Measurements from ENCODE around the gene MAL. TPM values are rescaled to one million over a fixed set of nuclear protein-coding genes. Genes with fewer than 3 reads are reported as not detected.

Gene MAL
- total and polyA plus RNA-seq, 8 donors: 3.2 to 198 (median 26.9) TPM

GRCh38 chr2:95004711-95005110 lies 20.8 kb upstream of the MAL start:
- no peak overlapping the region for H3K4me3 ChIP-seq
- H3K4me1 ChIP-seq: peaks cover 0 to 5% (median 0%) of the 10 kb centered on the region in 4 donors
- no peak for DNase-seq
- H3K27me3 ChIP-seq: peaks cover 0 to 17% (median 0%) of the 10 kb centered on the region in 3 donors
- no peak for TF ChIP-seq POLR2AphosphoS5 (IDR thresholded peaks at IDR 0.05)
- H3K27ac ChIP-seq: no peak overlapping the region
- no peaks in the 10 kb centered on the region for H3K36me3 ChIP-seq
- intact Hi-C loops (cut with DNase I; ENCODE audit: low total_unique reads): no loop called here
- WGBS, 5 donors: 53 to 82% (median 61%) methylated on average over 4 to 8 of the region's 8 CpGs
- H3K9me3 ChIP-seq: no peaks in the 10 kb centered on the region

- Histone ChIP-seq H3K9me3 (no peaks in the 10 kb centered on the region), H3K36me3 (no peaks in the 10 kb centered on the region), H3K27ac (no peak overlapping the region), H3K27me3 (peaks cover 0 to 9% (median 0%) of the 10 kb centered on the region in 3 donors), H3K4me3 (no peak overlapping the region), H3K4me1 (peaks cover 0 to 5% (median 0%) of the 10 kb centered on the region in 4 donors)
- DNase-seq: no peak
- intact Hi-C loops (cut with DNase I; ENCODE audit: low total_unique reads): no loop called here
- TF ChIP-seq POLR2A (IDR thresholded peaks at IDR 0.05): no peak
- TF ChIP-seq, protein P1, sequence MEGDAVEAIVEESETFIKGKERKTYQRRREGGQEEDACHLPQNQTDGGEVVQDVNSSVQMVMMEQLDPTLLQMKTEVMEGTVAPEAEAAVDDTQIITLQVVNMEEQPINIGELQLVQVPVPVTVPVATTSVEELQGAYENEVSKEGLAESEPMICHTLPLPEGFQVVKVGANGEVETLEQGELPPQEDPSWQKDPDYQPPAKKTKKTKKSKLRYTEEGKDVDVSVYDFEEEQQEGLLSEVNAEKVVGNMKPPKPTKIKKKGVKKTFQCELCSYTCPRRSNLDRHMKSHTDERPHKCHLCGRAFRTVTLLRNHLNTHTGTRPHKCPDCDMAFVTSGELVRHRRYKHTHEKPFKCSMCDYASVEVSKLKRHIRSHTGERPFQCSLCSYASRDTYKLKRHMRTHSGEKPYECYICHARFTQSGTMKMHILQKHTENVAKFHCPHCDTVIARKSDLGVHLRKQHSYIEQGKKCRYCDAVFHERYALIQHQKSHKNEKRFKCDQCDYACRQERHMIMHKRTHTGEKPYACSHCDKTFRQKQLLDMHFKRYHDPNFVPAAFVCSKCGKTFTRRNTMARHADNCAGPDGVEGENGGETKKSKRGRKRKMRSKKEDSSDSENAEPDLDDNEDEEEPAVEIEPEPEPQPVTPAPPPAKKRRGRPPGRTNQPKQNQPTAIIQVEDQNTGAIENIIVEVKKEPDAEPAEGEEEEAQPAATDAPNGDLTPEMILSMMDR (IDR thresholded peaks at IDR 0.05): no peak
- TF ChIP-seq POLR2AphosphoS5 (IDR thresholded peaks at IDR 0.05): no peak
- no peak for TF ChIP-seq EP300 (IDR thresholded peaks at IDR 0.05)
- 81 to 85% (median 84%) methylated on average over 9 of the region's 9 CpGs for WGBS, 5 donors
Observed at GRCh38 chr2:95005726-95006125, 19.8 kb upstream of the MAL start.

GRCh38 chr2:95006588-95006987 lies 18.9 kb upstream of the MAL start:
- no peaks in the 10 kb centered on the region for H3K9me3 ChIP-seq
- H3K36me3 ChIP-seq: no peaks in the 10 kb centered on the region
- peak overlapping the region in 2 of 5 donors; percentile 51 to 76 for H3K27ac ChIP-seq
- 72 to 84% (median 78%) methylated on average over 7 of the region's 7 CpGs for WGBS, 5 donors
- no peak for DNase-seq
- H3K4me3 ChIP-seq: no peak overlapping the region
- H3K27me3 ChIP-seq: peaks cover 0 to 9% (median 0%) of the 10 kb centered on the region in 3 donors
- TF ChIP-seq, protein P1 (IDR thresholded peaks at IDR 0.05): no peak
- TF ChIP-seq POLR2A (IDR thresholded peaks at IDR 0.05) (no peak), POLR2AphosphoS5 (IDR thresholded peaks at IDR 0.05) (no peak), EP300 (IDR thresholded peaks at IDR 0.05) (no peak)
- intact Hi-C loops (cut with DNase I; ENCODE audit: low total_unique reads): no loop called here
- peaks cover 0 to 5% (median 0%) of the 10 kb centered on the region in 4 donors for H3K4me1 ChIP-seq

- Histone ChIP-seq H3K27me3 (peaks cover 0 to 9% (median 0%) of the 10 kb centered on the region in 3 donors), H3K4me1 (peaks cover 0 to 5% (median 0%) of the 10 kb centered on the region in 4 donors), H3K27ac (peak overlapping the region in 2 of 5 donors; percentile 51 to 76), H3K4me3 (no peak overlapping the region), H3K36me3 (no peaks in the 10 kb centered on the region), H3K9me3 (no peaks in the 10 kb centered on the region)
- WGBS, 5 donors: 83 to 88% (median 86%) methylated on average over 12 of the region's 12 CpGs
- no peak for DNase-seq
- intact Hi-C loops (cut with DNase I; ENCODE audit: low total_unique reads): no loop called here
- TF ChIP-seq, protein P1 (IDR thresholded peaks at IDR 0.05): no peak
- TF ChIP-seq POLR2AphosphoS5 (IDR thresholded peaks at IDR 0.05): no peak
- TF ChIP-seq EP300 (IDR thresholded peaks at IDR 0.05): no peak
- no peak for TF ChIP-seq POLR2A (IDR thresholded peaks at IDR 0.05)
Observed at GRCh38 chr2:95007031-95007609, 18.4 kb upstream of the MAL start.

- peak in 1 of 2 donors; percentile 77 for DNase-seq
- Histone ChIP-seq H3K27me3 (peaks cover 0 to 9% (median 0%) of the 10 kb centered on the region in 3 donors), H3K4me3 (no peak overlapping the region), H3K27ac (peak overlapping the region in 2 of 5 donors; percentile 31 to 76), H3K9me3 (no peaks in the 10 kb centered on the region), H3K36me3 (no peaks in the 10 kb centered on the region), H3K4me1 (peaks cover 0 to 5% (median 0%) of the 10 kb centered on the region in 4 donors)
- TF ChIP-seq POLR2A (IDR thresholded peaks at IDR 0.05) (no peak), EP300 (IDR thresholded peaks at IDR 0.05) (peak; percentile 70), POLR2AphosphoS5 (IDR thresholded peaks at IDR 0.05) (peak in 1 of 3 donors; percentile 6)
- TF ChIP-seq, protein P1 (IDR thresholded peaks at IDR 0.05): no peak
- 64 to 86% (median 81%) methylated on average over 8 of the region's 8 CpGs for WGBS, 5 donors
- intact Hi-C loops (cut with DNase I; ENCODE audit: low total_unique reads): no loop called here
Observed at GRCh38 chr2:95007822-95008221, 17.7 kb upstream of the MAL start.

Measured in stomach (tissue), 9 donors.